Measurements from ENCODE around the gene CTCF.

GRCh38 chr16:67659675-67660563 lies 97.6 kb downstream of the CTCF start, which contains the start of gene ACD:
- TF ChIP-seq CTCF (IDR thresholded peaks at IDR 0.05 in 8 of 11, conservative IDR thresholded peaks at IDR 0.05 in 3 of 11) (no peak), POLR2AphosphoS5 (IDR thresholded peaks at IDR 0.05) (peak; percentile 95 to 96 (median 95))

Measured in spleen (tissue), 7 donors.